Measurements from ENCODE around the gene C20orf204.

C20orf204 gene

DNA sequence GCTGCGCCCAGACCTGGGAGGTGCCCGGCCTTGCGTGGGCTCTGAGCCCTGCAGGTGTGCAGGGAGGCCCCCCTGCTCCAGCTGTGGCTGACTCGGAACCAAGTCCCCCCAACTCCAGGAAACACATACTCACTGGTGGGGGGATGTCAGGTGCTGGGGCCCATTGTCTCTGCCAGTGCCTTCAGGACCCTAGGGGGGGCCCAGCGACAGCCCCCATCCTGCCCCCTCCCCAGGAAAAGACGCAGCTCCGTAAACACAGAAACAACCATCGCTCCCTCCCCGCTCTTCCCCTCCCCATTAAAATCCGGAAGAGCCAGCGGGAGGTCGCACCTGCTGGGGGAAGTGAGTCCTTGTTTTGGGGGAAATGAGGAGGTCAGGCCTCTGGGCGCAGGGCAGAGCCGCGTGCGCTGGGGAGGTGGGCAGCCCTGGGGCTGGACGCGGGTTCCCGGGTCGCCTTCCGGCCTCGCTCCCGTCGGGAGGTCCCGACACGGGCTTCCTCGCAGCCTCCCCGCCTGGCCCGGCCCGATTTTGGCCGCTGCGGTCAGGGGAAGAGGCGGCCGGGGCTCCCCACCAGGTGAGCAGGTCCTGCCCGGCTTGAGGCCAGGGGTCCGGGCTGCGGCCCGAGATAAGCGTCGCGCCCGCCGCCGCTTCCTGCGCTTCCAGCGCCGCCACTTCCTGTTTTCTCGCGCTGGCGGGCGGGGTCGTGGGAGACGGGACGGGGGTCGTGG is 6.2 kb downstream of the C20orf204 start:
- DNase-seq, result no peak

DNA sequence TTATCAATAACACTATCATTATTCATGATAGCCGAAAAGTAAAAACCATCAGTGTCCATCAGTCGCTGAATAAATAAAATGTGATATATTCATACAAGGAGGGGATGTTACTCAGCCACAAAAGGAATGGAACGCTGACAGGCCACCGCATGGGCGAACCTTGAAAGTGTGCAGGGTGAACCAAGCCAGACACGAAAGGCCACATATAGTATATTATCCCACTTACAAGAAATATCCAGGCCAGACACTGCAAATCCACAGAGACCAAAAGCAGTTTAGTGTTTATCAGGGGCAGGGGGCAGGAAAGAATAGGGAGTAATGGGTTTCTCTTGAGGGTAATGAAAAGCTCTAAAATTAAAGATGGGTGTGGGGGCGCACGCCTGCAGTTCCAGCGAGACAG is 7.8 kb downstream of the C20orf204 start:
- DNase-seq, result no peak

DNA sequence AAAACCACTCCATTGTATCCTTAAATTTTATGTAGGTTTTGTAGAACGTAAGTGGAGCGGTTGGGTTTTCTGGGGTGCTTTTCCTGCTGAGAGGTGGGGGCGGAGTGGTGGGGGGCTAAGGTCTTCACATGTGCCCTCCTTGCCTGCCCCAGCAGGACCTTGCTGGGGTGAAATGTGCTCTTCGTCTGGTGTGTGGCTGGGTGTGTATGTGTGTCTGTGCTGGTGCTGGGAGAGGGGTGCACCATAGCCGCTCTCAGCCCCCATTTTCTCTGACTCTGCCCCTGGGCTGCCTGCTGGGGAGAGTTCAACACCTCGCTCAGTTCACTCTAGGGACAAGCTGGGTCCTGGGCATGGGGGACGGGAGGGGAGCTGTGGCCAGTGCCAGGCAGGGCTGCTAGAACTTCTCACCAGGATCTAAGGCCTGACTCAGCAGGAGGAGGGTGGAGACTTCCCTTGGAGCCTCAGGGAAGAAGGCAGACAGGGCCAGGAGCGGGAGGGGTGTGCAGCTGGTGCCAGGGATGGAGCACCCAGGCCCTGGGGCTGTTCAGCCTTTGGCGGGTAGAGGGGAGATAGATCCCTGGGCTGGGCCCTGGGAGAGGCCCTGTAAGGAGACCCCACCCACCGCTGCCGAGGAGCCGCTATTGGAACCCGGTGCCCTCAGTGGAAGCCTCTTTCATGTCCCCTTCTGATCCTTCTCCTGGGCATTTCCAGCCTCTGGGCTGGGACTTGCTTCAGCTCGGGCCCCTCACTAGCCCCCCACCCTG is 8.7 kb downstream of the C20orf204 start:
- DNase-seq, result no peak

DNA sequence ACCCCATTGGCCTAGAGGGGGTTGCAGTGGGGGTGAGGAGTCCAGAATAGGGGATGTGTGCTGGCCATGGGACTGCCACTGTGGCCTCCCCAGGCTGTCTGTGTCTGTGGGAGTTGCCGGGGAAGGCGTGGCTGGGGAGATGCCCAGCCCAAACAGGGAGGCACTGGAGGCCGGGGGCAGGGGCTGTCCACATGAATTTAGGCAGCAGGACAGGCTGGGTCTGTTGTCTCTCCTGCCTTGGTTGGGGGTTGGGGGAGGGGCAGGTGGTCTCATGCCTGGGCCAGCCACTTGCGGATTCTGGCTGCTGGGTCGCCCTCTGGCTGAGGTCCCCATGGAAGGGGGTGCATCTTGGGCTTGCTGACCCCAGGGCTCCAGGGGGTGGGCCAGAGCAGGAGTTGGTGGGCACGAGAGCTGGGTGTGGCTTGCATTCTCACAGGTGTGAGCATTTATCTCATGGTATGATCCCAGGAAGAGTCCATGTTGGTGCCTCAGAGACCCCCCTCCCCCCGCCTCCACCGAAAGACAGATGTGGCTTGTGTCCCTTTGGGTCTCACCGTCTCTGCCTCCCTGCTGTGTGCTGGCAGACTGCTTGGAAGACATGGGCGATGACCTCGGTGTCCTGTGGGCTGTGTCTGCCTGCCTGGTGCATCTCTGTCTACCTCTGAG is 9.5 kb downstream of the C20orf204 start:
- DNase-seq, result no peak

DNA sequence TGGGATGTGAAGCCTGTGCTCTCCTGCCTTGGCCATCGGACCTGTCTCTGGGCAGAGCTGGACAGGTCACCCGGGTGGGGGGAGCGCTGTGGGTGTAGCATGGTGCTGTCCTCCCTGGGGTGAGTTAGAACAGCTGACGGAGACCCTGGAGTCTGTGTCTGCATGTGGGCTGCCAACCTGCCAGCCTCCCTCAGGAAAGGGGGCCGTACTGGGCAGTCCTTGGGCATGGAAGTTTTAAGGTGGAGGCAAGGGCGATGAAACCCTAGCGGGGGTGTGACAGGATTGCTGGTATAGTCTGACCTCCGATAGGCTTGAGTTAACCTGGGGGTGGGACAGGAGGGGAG is 11.0 kb downstream of the C20orf204 start:
- no peak for DNase-seq

DNA sequence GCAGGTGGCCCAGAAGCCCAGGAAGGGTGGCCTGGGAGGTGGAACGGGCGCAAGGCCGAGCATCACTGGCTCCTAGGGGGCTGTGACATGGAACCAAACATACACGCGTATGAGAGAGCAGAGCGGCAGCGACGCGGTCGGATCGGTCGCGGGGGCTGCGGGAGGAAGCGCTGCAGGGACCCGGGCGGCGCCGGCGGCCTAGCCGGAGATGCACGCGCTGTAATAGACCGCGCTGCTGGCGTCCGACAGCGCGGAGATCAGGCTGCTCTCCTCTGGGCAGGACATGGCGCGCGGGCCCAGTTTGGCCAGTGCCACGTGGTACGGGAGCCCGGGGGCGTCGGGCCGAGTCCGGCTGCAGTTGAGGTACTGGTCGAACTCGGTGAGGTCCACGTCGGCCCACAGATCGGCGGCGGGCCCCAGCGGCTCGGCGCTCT is 12.0 kb downstream of the C20orf204 start:
- DNase-seq, result no peak

DNA sequence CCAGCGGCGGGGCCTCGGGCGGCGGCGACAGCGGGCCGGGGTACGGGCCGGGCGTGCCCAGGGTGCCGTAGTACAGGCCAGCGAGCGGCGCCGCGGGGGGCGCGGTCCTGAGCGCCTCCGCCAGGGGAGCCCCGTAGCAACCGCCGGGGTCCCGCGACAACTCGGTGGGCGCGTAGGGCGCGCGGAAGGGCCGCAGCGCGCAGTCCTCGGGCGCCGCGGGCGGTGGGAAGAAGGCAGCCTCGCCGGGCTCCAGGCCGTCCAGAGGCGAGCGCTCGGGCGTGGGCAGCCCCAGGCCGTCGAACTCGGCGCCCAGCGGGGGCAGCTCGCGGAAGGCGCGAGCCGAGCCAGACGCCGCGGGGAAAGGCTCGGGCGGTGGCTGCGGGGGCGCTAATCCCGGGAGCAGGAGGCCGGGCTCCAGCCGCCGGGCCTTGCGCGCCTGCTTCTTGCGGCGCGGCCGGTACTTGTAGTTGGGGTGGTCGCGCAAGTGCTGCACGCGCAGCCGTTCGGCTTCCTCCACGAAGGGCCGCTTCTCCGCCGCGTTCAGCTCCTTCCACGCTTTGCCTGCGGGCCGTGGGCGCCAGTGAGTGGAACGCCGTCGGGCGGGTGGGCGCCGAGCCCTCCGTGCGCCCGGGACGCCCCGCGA is 12.5 kb downstream of the C20orf204 start:
- DNase-seq, result no peak

DNA sequence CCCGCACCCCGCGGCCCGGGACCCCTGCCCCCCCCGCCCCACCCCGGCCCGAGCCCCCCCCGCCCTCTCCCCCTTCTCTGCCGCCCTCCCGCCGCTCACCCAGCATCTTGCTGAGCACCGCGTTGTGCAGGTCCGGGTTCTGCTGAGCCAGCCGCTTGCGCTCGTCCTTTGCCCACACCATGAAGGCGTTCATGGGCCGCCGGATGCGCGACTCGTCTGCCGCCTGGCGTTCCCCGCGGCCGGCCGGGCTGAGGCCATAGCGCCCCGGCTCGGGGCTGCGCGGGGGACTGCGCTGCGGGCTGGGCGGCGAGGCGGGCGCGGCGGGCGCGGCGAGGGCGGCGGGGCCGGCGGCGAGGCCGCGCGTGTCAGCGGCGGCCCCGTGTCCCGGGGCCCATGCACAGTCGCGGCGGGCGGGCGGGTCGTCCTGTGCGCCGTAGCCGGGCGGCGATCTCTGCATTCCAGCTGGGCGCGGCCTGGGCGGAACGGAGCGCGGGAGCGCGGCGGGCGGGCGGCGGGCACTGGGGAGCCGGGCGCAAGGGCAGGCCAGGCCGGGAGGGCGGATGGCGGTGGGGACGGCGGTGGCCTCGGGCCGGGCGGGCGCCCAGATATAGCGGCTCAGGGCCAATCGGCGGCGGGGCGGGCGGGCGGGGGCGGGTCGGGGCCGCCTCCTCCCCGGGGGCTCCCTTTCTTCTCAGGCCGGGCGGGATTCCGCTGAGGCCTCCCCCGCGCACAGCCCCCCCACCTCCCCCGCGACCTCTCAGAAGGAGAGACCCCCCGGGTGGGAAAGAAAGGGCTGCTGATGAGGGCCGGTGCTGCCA is 13.3 kb downstream of the C20orf204 start, which contains the start of gene SOX18:
Gene SOX18, minus strand, starts transcription at position 580 of the 818 bp plus-strand sequence. Its CDS starts 123 bp downstream, at position 457.
- DNase-seq, result no peak

DNA sequence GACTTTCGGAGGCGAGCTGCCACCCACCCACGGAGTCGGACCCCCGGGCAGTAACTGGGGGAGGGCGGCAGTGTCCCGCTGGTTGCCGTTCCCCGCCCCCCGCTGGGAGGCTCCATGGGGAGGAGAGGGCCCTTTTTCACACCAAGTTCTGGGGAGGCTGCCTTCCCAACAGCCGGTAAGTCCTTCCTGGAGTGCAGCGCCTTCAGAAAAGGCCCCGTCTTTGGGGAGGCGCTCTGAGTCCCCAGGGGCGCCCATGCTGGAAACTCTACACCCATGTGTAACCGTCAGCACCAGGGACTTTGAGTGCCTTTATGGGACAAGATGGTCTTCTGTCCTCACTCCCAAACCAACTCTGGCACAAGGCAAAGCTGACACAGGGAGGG is 13.9 kb downstream of the C20orf204 start:
- no peak for DNase-seq

DNA sequence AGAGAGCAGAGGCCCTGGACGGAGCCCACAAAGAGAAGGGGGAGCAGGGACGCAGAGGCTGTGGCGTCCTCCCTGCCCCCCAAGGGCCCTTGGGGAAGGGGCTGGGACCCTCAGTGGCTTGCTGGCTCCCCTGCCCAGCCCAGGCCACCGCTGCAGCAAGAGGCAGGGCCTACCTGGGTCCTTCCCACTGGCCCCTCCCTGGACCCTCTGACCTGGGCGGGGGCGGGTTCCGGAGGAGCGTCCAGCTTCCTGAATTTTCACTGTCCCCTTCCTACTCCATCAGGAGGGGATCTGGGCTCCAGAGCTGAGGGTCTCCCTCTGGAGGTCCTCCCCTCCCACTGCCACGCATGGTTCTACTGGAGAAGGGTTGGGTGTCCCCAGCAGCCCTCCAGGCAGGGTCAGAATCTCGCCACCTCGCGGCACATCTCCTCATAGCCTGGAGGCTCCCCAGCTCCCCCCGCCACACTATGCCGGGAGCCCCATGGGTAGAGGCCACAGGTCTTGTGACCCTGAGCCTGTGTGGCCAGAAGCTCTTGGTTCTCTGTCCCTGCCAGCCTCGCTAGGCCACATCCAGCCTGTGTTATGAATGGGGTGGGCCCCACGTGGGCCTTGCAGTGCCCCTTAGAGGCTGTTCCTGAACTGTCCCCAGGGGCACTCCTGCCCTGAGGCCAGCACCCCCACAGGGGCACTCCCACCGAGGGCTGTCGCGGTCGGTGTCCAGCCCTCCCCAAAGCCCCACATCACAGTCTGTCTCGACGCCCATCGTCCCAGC is 14.5 kb downstream of the C20orf204 start:
- DNase-seq, result no peak

DNA sequence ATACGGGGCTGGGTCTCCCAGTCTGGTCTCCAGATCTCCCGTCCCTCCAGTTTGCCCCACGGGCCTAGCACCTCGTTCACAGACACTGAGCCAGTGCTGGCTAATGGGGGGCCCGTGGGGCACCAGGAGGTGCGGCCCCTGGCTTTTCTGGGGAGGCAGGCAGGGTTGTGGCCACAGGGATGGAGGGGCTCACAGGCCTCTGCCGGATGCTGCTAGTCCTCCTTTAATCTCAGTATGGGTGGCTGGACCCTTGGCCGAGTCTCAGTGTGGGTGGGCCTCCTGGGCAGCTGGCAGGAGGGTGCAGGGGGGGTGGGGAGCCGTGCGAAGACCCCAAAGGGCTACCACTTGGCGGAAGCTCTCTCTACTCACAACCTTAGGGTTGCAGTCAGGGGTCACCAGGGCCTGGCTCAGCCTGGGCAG is 15.1 kb downstream of the C20orf204 start:
- no peak for DNase-seq

DNA sequence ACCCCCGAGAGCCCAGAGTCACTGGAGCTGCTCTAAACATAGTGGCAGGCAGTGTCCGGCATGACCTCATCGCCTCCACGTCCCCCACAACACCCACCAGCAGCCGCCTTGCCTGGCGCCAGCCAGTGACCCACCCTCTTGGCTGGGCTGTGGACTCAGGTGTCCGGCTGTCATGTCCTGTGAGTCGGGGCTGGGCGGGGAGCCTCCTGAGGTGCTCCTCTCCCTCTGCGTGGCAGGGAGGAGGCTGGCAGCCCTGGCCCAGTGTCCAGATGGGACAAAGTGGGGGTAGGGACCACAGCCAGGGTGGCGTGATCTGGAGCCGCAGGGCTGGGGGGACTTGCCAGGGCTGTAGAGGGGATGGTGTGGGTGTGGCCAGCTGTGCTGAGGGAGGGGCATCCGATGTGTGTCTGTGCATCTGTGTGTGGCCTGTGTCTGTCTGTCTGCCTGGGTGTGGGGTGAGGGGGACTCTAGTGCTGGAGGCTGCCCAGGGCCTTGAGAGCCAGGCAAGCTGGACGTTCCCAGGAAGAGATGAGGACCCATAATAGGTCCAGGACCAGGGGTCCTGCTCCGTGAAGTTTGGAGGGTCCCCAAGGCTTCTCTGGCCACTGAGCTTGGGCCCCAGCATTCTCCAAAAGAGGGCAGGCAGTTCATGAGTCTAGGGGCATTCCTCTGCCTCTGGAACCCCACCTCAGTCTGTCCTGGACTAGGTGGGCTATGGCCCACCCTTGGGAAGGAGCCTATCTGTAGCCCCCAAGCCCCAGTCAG is 15.8 kb downstream of the C20orf204 start:
- no peak for DNase-seq

DNA sequence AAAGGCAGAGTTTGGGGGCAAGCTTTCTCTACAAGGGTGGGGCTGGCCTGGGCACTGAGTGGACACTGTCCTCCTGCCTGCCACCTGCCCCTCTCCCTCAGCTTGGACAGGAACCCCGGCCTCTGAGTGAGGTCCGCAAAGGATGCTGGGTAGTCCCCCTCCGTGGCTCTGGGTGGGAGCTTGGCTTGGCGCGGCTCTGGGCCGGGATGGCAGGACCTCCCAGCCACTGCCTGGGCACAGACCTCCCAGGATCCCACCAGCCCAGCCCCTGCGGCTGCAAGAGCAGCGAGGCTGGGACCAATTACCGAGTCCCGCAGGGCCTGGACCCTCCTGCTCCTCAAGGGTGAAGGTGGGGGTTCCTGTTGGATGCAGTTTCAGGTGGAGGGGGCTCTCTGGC is 16.3 kb downstream of the C20orf204 start:
- DNase-seq, result no peak

DNA sequence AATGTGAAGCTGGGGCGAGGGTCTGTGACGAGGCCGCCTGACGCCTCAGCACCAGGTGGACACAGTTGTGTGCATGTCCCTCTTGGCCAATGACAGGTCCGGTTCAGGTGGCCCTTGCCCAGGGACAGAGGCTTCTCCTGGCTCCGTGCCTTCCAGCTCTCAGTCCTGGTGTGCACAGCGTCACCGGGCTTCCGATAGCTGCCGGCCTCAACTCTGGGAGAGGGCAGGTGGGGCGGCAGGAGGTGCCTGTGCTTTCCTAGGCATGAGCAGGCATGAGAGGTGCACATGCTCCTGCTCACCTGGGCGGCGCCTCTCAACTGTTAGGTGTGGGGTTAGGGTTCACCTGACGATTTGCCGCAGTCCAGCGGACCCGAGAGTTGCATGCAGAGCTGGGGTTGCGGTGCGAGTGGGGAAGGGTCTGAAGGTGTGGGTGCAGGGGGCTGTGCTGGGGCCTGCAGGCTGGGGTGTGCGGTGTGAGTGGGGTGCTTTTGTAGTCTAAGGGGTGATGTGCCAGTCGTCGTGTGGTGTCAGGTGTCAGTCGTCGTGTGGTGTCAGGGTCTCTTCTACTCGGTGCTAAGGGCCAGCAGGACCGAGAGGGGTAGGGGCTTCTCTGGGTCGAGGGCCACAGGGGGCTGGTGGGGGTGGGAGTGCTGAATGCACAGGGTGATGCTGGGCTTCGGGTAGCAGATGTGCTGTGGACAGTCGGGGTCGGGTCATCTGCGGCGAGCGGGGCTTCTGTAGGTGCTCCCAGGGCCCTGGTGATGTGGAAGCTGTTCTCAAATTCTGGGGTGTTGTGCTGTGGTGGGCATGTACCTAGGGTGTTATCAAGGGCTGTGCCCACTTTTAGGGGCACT is 17.2 kb downstream of the C20orf204 start:
- DNase-seq, result no peak

DNA sequence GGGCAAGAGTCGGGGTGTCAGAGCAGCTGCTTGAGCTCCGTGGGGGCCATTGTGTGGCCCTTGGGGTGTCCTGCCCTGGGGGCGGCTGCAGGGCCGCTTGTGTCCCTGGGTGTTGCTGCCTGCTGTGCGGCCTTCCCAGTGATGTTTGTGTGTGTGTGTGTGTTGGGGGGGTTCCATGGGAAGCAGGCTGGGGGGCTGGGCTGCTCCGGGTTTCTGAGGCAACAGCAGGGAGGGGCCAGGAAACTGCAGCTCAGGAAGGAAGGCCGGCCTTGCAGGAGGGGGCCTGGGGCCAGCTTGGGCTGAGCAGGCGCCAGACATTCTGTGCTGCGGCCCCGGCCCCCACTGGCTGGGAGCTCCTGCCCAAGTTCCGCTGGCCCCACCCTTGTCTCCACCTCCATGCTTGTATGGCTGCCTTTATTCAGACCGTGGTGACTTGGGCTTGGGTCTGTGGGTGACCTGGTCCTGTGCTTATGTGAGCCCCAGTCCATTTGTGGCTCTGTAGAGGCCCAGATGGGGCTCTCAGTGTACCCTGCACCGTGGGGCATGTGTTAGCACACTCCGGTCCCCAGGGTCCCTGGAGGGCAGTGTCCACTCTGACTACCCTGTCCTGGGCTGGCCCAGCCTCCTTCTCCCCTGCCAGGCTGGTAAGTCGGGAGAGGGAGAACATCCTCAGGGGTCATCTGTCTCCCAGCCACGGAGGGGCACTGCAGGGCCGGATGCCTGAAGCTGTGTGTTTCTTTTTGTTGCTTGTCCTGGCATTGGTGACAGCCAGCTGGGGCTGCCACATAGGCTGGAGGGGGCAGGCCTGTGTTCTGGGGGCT is 18.1 kb downstream of the C20orf204 start:
- no peak for DNase-seq

DNA sequence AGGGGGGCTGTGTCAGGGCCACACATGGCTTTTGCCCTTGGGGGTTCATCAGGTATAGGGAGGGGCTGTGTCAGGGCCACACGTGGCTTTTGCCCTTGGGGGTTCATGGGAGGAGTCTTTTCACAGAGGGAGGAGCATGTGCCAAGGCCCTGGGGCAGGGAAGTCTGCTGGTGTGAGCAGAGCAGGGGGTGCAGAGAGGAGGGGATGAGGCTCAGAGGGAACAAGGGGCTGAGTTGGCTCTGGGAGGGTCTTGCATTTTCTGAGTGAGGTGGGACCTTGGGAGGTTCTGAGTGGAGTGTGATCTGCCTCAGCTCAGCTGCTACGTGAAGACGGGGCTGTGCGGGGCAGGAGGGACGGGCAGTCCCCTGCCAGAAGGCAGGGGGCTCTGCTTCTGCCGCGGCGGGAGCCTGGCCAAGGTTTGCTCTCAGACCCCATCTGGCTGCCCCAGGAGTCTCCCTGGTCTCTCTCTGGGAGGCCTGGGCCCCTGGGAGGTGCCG is 19.5 kb downstream of the C20orf204 start:
- DNase-seq, result no peak

DNA sequence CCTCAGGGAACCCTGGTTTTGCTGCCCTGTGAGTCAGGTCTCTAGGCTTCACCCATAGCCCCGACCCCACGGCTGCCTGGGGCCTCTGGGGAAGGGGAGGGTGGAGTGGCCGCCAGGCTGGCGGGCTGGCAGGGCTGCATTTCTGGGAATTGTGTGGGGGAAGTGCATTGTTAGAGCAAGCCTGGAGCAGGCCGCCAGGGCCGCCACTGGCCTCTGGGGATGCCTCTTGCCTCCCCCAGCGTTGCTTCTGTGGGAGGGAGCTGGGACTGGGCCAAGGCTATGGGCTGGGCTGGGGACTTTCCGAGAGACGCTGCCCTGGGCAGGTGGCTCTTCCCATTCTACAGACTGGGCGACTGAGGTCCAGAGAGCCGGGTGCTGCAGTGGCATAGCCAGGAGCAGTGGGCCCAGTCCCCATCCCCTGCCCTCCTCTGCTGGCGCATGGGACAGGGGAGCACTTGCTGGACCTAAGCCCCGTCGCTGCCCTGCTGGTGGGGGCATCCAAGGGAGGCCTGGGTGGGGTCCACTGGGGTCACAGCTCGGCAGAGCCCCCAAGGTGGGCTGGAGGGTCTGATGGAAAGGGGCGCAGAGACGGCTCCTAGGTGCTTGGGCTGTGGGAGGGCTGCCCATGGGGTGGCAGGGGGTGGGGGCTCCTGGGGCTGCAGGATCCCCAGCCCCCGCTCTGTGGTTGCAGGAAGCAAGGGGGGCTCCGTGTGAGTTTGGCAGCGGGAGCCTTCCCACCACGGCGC is 20.1 kb downstream of the C20orf204 start:
- DNase-seq, result no peak

DNA sequence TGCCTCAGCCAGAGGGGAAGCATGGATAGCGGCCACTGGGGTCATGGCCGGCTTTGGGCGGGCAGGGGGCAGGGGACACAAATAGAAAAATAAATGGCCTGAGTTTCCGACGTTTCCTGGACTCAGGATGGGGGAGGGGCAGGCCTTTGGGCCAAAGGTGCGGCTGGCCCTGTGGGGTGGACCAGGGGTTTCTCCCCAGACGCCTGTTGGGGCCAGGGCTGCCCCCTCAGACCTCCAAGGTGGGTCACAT is 20.6 kb downstream of the C20orf204 start:
- DNase-seq, result no peak

Data from NCI-H1105 (cell line).